ENCODE measurements around the gene NPLOC4.

DNA sequence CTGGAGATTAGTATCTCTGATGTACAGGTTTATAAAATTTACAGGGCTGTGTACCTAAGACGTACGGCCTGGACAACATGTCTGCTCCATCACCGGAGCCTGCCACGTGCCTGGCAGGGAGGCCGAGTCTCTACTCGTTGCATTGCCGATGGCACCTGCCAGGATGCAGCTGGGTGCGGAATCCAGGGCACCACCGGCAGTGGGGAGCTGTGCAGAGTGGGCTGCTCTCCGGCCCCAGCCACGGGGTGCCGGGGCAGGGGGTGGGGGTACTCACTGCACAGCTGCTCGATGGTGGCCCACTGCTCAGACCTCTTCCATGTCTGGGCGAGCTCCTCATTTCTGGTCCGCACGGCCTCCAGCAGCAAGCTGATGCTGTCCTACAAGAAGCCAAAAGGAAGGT lies 71.7 kb downstream of the NPLOC4 start:
- no peak for TF ChIP-seq EP300 (IDR thresholded peaks at IDR 0.05)
- no peak for TF ChIP-seq CTCF (IDR thresholded peaks at IDR 0.05)
- no peak for TF ChIP-seq POLR2A (IDR thresholded peaks at IDR 0.05)
